Smooth muscle cell of the coronary artery (primary cell): ENCODE measurements around the gene CNIH3. TPM values are rescaled to one million over a fixed set of nuclear protein-coding genes. Genes with fewer than 3 reads are reported as not detected.

Experiments used
- total RNA-seq: library from RNA; depleted of rRNA; stranded (reverse); fragments of >200 nt; gene quantifications from 2 replicates; pipeline ENCODE4 v1.2.3, GENCODE V29; 2014; ENCODE audit warnings: low replicate concordance

CNIH3 gene
- 14.0 and 35.7 TPM in 2 replicates for total RNA-seq

GRCh38 chr1:224615861-224616755, at the start of gene CNIH3:
Gene CNIH3, plus strand, starts transcription at chr1:224616317. Its CDS starts 858 bp downstream, at chr1:224617175.

Other genes starting within 250 kb of the CNIH3 start
- gene WDR26, start 181.5 kb upstream of the CNIH3 start, total RNA-seq: 41.8 and 42.4 TPM in 2 replicates